Suprapubic skin (tissue), 3 donors: ENCODE results near the gene GRM7.

Source experiments
- CTCF ChIP-seq, 2 donors: fragments of 200-600 bp in 1 of 2; fragments of 450-650 bp in 1 of 2; sonication (generic) in 1 of 2; IDR thresholded peaks; one replicate each; pipeline ENCODE4 v1.5.1; 2016 to 2019; ENCODE audit warnings: antibody characterized with exemption in 2 of 2, mild to moderate bottlenecking in 1 of 2, moderate library complexity in 1 of 2
- POLR2A ChIP-seq, 2 donors: fragments of 450-650 bp; IDR thresholded peaks; one replicate each; pipeline ENCODE4 v1.6.1; 2017; ENCODE audit warnings: antibody characterized with exemption in 2 of 2, mild to moderate bottlenecking in 2 of 2, moderate library complexity in 2 of 2

GRCh38 chr3:7503431-7503830 is 642.5 kb downstream of the GRM7 start:
- TF ChIP-seq CTCF (IDR thresholded peaks at IDR 0.05): no peak
- no peak for TF ChIP-seq POLR2A (IDR thresholded peaks at IDR 0.05)
